ENCODE measurements around the gene PTPMT1. TPM values are rescaled to one million over a fixed set of nuclear protein-coding genes. Genes with fewer than 3 reads are reported as not detected.

Gene PTPMT1
- total and polyA plus RNA-seq, 7 donors = 31.0 to 152 (median 100.0) TPM

DNA sequence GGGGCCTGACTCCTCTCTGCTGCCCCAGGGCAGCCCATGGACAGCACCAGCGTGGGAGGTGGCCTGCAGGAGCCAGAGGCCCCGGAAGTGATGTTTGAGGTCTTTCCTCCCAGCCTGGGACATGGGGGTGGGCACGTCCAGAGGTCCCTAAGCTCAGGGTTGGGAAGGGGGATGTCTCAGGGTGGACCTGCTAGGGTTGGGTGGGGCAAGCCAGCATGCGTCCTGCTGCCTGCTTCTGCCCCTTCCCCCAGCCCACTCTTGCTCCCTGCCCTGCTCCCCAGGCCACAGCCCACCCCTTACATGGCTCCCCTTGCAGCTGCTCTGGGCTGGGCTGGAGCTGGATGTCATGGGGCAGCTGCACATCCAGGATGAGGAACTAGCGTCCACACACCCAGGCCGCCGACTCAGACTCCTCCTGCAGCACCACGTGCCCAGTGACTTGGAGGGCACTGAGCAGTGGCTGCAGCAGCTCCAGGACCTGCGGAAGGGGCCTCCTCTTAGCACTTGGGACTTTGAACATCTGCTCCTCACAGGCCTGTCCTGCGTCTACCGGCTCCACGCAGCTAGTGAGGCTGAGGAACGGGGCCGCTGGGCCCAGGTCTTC is 22.4 kb downstream of the PTPMT1 start:
- peak; percentile 82 for DNase-seq
- Histone ChIP-seq H3K4me3 (no peak overlapping the region), H3K36me3 (peaks cover 16 to 29% (median 17%) of the 10 kb centered on the region in 4 donors), H3K9me3 (no peaks in the 10 kb centered on the region), H3K27ac (peak overlapping the region in 1 of 4 donors; percentile 27), H3K27me3 (peaks cover 0 to 26% (median 23%) of the 10 kb centered on the region in 3 donors), H3K4me1 (peaks cover 0 to 14% (median 6%) of the 10 kb centered on the region in 4 donors)
- intact Hi-C loops (cut with DNase I) = no loop called here
- 66 to 77% methylated on average over 14 of the region's 14 CpGs for WGBS, 2 donors
- TF ChIP-seq EP300 (IDR thresholded peaks at IDR 0.05) (no peak), POLR2A (IDR thresholded peaks at IDR 0.05) (no peak), POLR2AphosphoS5 (IDR thresholded peaks at IDR 0.05) (no peak)
- TF ChIP-seq, protein P1, sequence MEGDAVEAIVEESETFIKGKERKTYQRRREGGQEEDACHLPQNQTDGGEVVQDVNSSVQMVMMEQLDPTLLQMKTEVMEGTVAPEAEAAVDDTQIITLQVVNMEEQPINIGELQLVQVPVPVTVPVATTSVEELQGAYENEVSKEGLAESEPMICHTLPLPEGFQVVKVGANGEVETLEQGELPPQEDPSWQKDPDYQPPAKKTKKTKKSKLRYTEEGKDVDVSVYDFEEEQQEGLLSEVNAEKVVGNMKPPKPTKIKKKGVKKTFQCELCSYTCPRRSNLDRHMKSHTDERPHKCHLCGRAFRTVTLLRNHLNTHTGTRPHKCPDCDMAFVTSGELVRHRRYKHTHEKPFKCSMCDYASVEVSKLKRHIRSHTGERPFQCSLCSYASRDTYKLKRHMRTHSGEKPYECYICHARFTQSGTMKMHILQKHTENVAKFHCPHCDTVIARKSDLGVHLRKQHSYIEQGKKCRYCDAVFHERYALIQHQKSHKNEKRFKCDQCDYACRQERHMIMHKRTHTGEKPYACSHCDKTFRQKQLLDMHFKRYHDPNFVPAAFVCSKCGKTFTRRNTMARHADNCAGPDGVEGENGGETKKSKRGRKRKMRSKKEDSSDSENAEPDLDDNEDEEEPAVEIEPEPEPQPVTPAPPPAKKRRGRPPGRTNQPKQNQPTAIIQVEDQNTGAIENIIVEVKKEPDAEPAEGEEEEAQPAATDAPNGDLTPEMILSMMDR (IDR thresholded peaks at IDR 0.05) = no peak

- H3K4me3 ChIP-seq = peak overlapping the region; percentile 37 to 56 (median 46)
- H3K9me3 ChIP-seq = no peaks in the 10 kb centered on the region
- H3K27me3 ChIP-seq = peaks cover 11 to 39% (median 36%) of the 10 kb centered on the region in 3 donors
- H3K36me3 ChIP-seq = peaks cover 5 to 16% (median 6%) of the 10 kb centered on the region in 4 donors
- H3K27ac ChIP-seq = peak overlapping the region in 3 of 4 donors; percentile 29 to 69 (median 51)
- no peak for TF ChIP-seq POLR2AphosphoS5 (IDR thresholded peaks at IDR 0.05)
- TF ChIP-seq, protein P1 (IDR thresholded peaks at IDR 0.05) = no peak
- intact Hi-C loops (cut with DNase I) = no loop called here
- 64 to 82% methylated on average over 11 of the region's 11 CpGs for WGBS, 2 donors
- DNase-seq = no peak
- H3K4me1 ChIP-seq = peaks cover 0 to 25% (median 16%) of the 10 kb centered on the region in 4 donors
Observed at GRCh38 chr11:47589118-47589517, 23.7 kb downstream of the PTPMT1 start.

DNA sequence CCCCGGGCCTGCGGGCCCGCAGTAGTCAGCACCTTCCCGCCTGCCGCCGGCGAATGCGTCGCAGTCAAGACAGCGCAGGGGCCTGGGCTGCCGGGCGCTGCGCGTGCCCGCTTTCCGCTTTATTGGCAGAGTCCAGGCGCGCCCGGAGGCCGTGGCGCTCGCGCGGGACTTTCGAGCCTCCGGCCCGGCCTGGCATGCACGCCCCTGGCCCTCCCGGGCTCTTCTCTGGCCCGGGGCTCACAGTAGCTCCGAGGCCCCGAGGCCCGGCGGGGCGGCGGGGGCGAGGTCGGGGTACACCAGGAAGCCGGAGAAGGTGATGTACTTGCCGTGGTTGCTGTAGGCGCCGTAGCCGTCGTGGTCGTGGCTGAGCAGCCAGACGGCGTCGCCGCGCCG is 24.2 kb downstream of the PTPMT1 start:
- WGBS, 2 donors = 35 to 63% methylated on average over 51 of the region's 51 CpGs
- TF ChIP-seq, protein P1 (IDR thresholded peaks at IDR 0.05) = no peak
- TF ChIP-seq POLR2A (IDR thresholded peaks at IDR 0.05) (no peak), POLR2AphosphoS5 (IDR thresholded peaks at IDR 0.05) (no peak), EP300 (IDR thresholded peaks at IDR 0.05) (no peak)
- peaks cover 15 to 44% (median 40%) of the 10 kb centered on the region in 3 donors for H3K27me3 ChIP-seq
- H3K4me1 ChIP-seq = peaks cover 0 to 28% (median 19%) of the 10 kb centered on the region in 4 donors
- intact Hi-C loops (cut with DNase I) = no loop called here
- peak overlapping the region; percentile 37 to 56 (median 46) for H3K4me3 ChIP-seq
- no peaks in the 10 kb centered on the region for H3K9me3 ChIP-seq
- H3K27ac ChIP-seq = peak overlapping the region; percentile 10 to 69 (median 40)
- peak; percentile 79 for DNase-seq
- H3K36me3 ChIP-seq = peaks cover 0 to 11% (median 4%) of the 10 kb centered on the region in 4 donors

- intact Hi-C loops (cut with DNase I) = no loop called here
- no peak for DNase-seq
- H3K36me3 ChIP-seq = peaks cover 0 to 5% (median 0%) of the 10 kb centered on the region in 4 donors
- peaks cover 15 to 50% (median 47%) of the 10 kb centered on the region in 3 donors for H3K27me3 ChIP-seq
- peak overlapping the region; percentile 10 to 69 (median 40) for H3K27ac ChIP-seq
- TF ChIP-seq EP300 (IDR thresholded peaks at IDR 0.05) (no peak), POLR2AphosphoS5 (IDR thresholded peaks at IDR 0.05) (peak in 1 of 4 donors; percentile 51)
- no peaks in the 10 kb centered on the region for H3K9me3 ChIP-seq
- peaks cover 0 to 28% (median 19%) of the 10 kb centered on the region in 4 donors for H3K4me1 ChIP-seq
- WGBS, 2 donors = 69% methylated on average over 122 of the region's 122 CpGs
- H3K4me3 ChIP-seq = peak overlapping the region; percentile 37 to 56 (median 46)
Observed at GRCh38 chr11:47589977-47590861, 24.8 kb downstream of the PTPMT1 start.

DNA sequence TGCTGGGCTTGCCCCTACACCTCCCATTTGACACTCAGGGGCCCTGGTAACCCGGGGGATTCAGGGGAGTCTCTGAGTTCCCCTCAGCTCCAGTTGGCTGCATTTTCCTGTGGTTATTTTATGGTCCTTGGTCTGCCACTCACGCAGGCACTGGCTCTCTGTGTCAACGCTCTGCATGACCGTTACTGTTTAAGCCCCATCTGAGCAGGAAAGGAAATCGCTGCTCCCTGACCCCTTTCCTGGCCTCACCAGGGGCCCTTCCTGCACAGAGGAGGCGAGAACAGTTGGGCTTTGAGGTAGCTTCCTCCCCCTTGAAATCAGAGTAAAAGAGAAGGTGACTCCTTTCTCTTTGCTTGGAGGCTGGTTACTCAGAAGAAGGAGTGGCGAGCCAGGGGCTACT is 26.4 kb downstream of the PTPMT1 start:
- intact Hi-C loops (cut with DNase I) = no loop called here
- TF ChIP-seq, protein P1 (IDR thresholded peaks at IDR 0.05) = no peak
- TF ChIP-seq EP300 (IDR thresholded peaks at IDR 0.05) (no peak), POLR2AphosphoS5 (IDR thresholded peaks at IDR 0.05) (no peak), POLR2A (IDR thresholded peaks at IDR 0.05) (no peak)
- H3K9me3 ChIP-seq = no peaks in the 10 kb centered on the region
- 27 to 44% methylated on average over 7 of the region's 7 CpGs for WGBS, 2 donors
- H3K36me3 ChIP-seq = no peaks in the 10 kb centered on the region
- H3K27me3 ChIP-seq = peaks cover 15 to 58% (median 50%) of the 10 kb centered on the region in 3 donors
- peaks cover 0 to 28% (median 19%) of the 10 kb centered on the region in 4 donors for H3K4me1 ChIP-seq
- no peak overlapping the region for H3K4me3 ChIP-seq
- no peak for DNase-seq
- no peak overlapping the region for H3K27ac ChIP-seq
